Measurements from ENCODE around the gene SHMT2. TPM values are rescaled to one million over a fixed set of nuclear protein-coding genes. Genes with fewer than 3 reads are reported as not detected.

Gene SHMT2
- total and polyA plus RNA-seq, 2 donors from 2014 or later = 49.3 to 70.1 TPM

DNA sequence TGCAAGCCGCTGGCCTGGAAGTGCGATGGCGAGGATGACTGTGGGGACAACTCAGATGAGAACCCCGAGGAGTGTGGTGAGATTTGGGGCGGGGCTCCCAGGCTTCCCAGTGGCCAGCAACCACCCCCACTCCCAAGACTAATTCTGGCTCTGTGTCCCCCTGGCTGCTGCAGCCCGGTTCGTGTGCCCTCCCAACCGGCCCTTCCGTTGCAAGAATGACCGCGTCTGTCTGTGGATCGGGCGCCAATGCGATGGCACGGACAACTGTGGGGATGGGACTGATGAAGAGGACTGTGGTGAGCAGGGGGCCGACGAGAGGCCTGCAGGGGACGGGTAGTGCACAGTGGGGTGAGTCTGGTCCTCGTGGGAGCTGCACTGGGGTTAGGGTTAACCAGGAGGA, 25.1 kb upstream of the SHMT2 start:
- Histone ChIP-seq H3K9me3 (ENCODE audit: control insufficient read depth in 2 of 3, insufficient read depth in 1 of 3, low read length in 3 of 3) (no peaks in the 10 kb centered on the region), H3K27me3 (ENCODE audit: control insufficient read depth, insufficient read depth, low read length) (no peaks in the 10 kb centered on the region), H3K36me3 (ENCODE audit: control insufficient read depth in 2 of 3, insufficient read depth in 3 of 3, low read length in 3 of 3) (peaks cover 2 to 6% (median 5%) of the 10 kb centered on the region in 3 donors), H3K4me1 (ENCODE audit: control insufficient read depth in 2 of 3, insufficient read depth in 2 of 3, low read depth in 1 of 3, low read length in 3 of 3) (no peaks in the 10 kb centered on the region), H3K4me3 (ENCODE audit: low read length in 3 of 3) (no peak overlapping the region), H3K27ac (ENCODE audit: low read depth in 2 of 2, low read length in 2 of 2) (no peak overlapping the region), H3K9ac (ENCODE audit: low read length in 3 of 3) (no peak overlapping the region)
- TF ChIP-seq, protein P1, sequence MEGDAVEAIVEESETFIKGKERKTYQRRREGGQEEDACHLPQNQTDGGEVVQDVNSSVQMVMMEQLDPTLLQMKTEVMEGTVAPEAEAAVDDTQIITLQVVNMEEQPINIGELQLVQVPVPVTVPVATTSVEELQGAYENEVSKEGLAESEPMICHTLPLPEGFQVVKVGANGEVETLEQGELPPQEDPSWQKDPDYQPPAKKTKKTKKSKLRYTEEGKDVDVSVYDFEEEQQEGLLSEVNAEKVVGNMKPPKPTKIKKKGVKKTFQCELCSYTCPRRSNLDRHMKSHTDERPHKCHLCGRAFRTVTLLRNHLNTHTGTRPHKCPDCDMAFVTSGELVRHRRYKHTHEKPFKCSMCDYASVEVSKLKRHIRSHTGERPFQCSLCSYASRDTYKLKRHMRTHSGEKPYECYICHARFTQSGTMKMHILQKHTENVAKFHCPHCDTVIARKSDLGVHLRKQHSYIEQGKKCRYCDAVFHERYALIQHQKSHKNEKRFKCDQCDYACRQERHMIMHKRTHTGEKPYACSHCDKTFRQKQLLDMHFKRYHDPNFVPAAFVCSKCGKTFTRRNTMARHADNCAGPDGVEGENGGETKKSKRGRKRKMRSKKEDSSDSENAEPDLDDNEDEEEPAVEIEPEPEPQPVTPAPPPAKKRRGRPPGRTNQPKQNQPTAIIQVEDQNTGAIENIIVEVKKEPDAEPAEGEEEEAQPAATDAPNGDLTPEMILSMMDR (IDR thresholded peaks at IDR 0.05; ENCODE audit: borderline replicate concordance, extremely low read depth, insufficient read depth) = no peak
- intact Hi-C loops (cut with DNase I) = no loop called here
- FAIRE-seq = no peak
- no peak for DNase-seq

- Histone ChIP-seq H3K27ac (ENCODE audit: low read depth in 2 of 2, low read length in 2 of 2) (no peak overlapping the region), H3K9me3 (ENCODE audit: control insufficient read depth in 2 of 3, insufficient read depth in 1 of 3, low read length in 3 of 3) (no peaks in the 10 kb centered on the region), H3K9ac (ENCODE audit: low read length in 3 of 3) (no peak overlapping the region), H3K27me3 (ENCODE audit: control insufficient read depth, insufficient read depth, low read length) (no peaks in the 10 kb centered on the region), H3K4me1 (ENCODE audit: control insufficient read depth in 2 of 3, insufficient read depth in 2 of 3, low read depth in 1 of 3, low read length in 3 of 3) (no peaks in the 10 kb centered on the region), H3K36me3 (ENCODE audit: control insufficient read depth in 2 of 3, insufficient read depth in 3 of 3, low read length in 3 of 3) (peaks cover 2 to 6% (median 5%) of the 10 kb centered on the region in 3 donors), H3K4me3 (ENCODE audit: low read length in 3 of 3) (no peak overlapping the region)
- FAIRE-seq (no peak), DNase-seq (no peak)
- TF ChIP-seq, protein P1 (IDR thresholded peaks at IDR 0.05; ENCODE audit: borderline replicate concordance, extremely low read depth, insufficient read depth) = no peak
- intact Hi-C loops (cut with DNase I) = no loop called here
Measured at GRCh38 chr12:57205186-57205585, 24.3 kb upstream of the SHMT2 start.

GRCh38 chr12:57205931-57206330, 23.6 kb upstream of the SHMT2 start:
- H3K36me3 ChIP-seq (ENCODE audit: control insufficient read depth in 2 of 3, insufficient read depth in 3 of 3, low read length in 3 of 3) = peaks cover 2 to 6% (median 5%) of the 10 kb centered on the region in 3 donors
- no peaks in the 10 kb centered on the region for H3K4me1 ChIP-seq (ENCODE audit: control insufficient read depth in 2 of 3, insufficient read depth in 2 of 3, low read depth in 1 of 3, low read length in 3 of 3)
- H3K27me3 ChIP-seq (ENCODE audit: control insufficient read depth, insufficient read depth, low read length) = no peaks in the 10 kb centered on the region
- no peak overlapping the region for H3K4me3 ChIP-seq (ENCODE audit: low read length in 3 of 3)
- H3K9ac ChIP-seq (ENCODE audit: low read length in 3 of 3) = no peak overlapping the region
- TF ChIP-seq, protein P1 (IDR thresholded peaks at IDR 0.05; ENCODE audit: borderline replicate concordance, extremely low read depth, insufficient read depth) = no peak
- DNase-seq = no peak
- intact Hi-C loops (cut with DNase I) = no loop called here
- FAIRE-seq = no peak
- H3K27ac ChIP-seq (ENCODE audit: low read depth in 2 of 2, low read length in 2 of 2) = no peak overlapping the region
- no peaks in the 10 kb centered on the region for H3K9me3 ChIP-seq (ENCODE audit: control insufficient read depth in 2 of 3, insufficient read depth in 1 of 3, low read length in 3 of 3)

Measured in kidney (tissue), 14 donors.